ENCODE measurements around the gene CYP4B1.

The CYP4B1 gene

DNA sequence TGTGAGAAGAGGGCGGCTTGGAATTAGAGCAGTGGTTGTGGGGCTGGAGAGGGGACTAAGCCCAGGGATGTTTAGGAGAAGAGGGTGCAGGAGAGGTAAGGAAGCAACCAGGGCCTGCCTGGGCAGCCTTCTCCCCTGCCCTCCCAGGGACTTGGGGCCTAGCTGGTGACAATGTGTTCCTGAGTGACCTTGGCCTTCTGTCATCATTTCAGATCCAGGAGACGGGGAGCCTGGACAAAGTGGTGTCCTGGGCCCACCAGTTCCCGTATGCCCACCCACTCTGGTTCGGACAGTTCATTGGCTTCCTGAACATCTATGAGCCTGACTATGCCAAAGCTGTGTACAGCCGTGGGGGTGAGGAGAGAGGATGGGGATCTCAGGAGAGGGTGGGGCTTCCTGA is 11.8 kb downstream of the CYP4B1 start:
- no peak for TF ChIP-seq ZNF571 (tag by site-specific recombination; IDR thresholded peaks at IDR 0.05)
- TF ChIP-seq, protein P1, sequence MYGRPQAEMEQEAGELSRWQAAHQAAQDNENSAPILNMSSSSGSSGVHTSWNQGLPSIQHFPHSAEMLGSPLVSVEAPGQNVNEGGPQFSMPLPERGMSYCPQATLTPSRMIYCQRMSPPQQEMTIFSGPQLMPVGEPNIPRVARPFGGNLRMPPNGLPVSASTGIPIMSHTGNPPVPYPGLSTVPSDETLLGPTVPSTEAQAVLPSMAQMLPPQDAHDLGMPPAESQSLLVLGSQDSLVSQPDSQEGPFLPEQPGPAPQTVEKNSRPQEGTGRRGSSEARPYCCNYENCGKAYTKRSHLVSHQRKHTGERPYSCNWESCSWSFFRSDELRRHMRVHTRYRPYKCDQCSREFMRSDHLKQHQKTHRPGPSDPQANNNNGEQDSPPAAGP (tag by site-specific recombination; IDR thresholded peaks at IDR 0.05) = no peak
- TF ChIP-seq ZNF830 (tag by site-specific recombination; IDR thresholded peaks at IDR 0.05; ENCODE audit: low read depth) = no peak
- Histone ChIP-seq H3K36me3 (ENCODE audit: control insufficient read depth in 2 of 2, insufficient read depth in 1 of 2, low read length in 2 of 2) (no peaks in the 10 kb centered on the region), H3K9me3 (ENCODE audit: control insufficient read depth, insufficient read depth, low read depth, low read length) (no peaks in the 10 kb centered on the region), H3K4me3 (ENCODE audit: low read depth, low read length) (no peak overlapping the region), H3K4me1 (ENCODE audit: control insufficient read depth, insufficient read depth, low read length) (no peaks in the 10 kb centered on the region), H3K27ac (ENCODE audit: extremely low read depth, low read depth, low read length) (no peak overlapping the region)
- CTCF ChIA-PET = no interaction called here
- POLR2A ChIA-PET = no interaction called here

DNA sequence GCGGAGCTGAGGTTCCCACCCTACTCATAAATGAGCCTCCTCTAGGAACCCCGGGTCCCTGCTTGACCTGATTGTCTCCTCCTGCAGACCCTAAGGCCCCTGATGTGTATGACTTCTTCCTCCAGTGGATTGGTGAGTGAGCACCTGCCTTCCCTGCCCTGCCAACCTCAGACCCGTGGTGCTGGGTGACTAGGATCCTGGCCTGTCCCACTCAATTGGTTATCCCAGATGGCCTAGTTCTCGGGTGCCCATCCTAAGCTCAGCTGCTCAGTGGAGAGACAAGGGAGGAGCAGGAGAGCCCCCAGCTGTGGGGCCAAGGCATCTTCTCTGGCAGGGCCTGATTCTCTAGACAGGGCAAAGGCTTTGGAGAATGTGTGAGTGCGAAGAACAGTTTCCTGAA is 12.2 kb downstream of the CYP4B1 start:
- POLR2A ChIA-PET = no interaction called here
- no peaks in the 10 kb centered on the region for H3K36me3 ChIP-seq (ENCODE audit: control insufficient read depth in 2 of 2, insufficient read depth in 1 of 2, low read length in 2 of 2)
- H3K4me1 ChIP-seq (ENCODE audit: control insufficient read depth, insufficient read depth, low read length) = no peaks in the 10 kb centered on the region
- H3K9me3 ChIP-seq (ENCODE audit: control insufficient read depth, insufficient read depth, low read depth, low read length) = no peaks in the 10 kb centered on the region
- no peak overlapping the region for H3K4me3 ChIP-seq (ENCODE audit: low read depth, low read length)
- H3K27ac ChIP-seq (ENCODE audit: extremely low read depth, low read depth, low read length) = no peak overlapping the region
- CTCF ChIA-PET = no interaction called here
- TF ChIP-seq, protein P2, sequence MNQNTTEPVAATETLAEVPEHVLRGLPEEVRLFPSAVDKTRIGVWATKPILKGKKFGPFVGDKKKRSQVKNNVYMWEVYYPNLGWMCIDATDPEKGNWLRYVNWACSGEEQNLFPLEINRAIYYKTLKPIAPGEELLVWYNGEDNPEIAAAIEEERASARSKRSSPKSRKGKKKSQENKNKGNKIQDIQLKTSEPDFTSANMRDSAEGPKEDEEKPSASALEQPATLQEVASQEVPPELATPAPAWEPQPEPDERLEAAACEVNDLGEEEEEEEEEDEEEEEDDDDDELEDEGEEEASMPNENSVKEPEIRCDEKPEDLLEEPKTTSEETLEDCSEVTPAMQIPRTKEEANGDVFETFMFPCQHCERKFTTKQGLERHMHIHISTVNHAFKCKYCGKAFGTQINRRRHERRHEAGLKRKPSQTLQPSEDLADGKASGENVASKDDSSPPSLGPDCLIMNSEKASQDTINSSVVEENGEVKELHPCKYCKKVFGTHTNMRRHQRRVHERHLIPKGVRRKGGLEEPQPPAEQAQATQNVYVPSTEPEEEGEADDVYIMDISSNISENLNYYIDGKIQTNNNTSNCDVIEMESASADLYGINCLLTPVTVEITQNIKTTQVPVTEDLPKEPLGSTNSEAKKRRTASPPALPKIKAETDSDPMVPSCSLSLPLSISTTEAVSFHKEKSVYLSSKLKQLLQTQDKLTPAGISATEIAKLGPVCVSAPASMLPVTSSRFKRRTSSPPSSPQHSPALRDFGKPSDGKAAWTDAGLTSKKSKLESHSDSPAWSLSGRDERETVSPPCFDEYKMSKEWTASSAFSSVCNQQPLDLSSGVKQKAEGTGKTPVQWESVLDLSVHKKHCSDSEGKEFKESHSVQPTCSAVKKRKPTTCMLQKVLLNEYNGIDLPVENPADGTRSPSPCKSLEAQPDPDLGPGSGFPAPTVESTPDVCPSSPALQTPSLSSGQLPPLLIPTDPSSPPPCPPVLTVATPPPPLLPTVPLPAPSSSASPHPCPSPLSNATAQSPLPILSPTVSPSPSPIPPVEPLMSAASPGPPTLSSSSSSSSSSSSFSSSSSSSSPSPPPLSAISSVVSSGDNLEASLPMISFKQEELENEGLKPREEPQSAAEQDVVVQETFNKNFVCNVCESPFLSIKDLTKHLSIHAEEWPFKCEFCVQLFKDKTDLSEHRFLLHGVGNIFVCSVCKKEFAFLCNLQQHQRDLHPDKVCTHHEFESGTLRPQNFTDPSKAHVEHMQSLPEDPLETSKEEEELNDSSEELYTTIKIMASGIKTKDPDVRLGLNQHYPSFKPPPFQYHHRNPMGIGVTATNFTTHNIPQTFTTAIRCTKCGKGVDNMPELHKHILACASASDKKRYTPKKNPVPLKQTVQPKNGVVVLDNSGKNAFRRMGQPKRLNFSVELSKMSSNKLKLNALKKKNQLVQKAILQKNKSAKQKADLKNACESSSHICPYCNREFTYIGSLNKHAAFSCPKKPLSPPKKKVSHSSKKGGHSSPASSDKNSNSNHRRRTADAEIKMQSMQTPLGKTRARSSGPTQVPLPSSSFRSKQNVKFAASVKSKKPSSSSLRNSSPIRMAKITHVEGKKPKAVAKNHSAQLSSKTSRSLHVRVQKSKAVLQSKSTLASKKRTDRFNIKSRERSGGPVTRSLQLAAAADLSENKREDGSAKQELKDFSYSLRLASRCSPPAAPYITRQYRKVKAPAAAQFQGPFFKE (tag by site-specific recombination; IDR thresholded peaks at IDR 0.05; ENCODE audit: borderline replicate concordance) = no peak
- TF ChIP-seq OVOL3 (tag by site-specific recombination; IDR thresholded peaks at IDR 0.05) (no peak), ZNF112 (tag by site-specific recombination; IDR thresholded peaks at IDR 0.05) (no peak), ZNF624 (tag by site-specific recombination; IDR thresholded peaks at IDR 0.05) (no peak), ZNF549 (tag by site-specific recombination; IDR thresholded peaks at IDR 0.05) (no peak), KLF7 (tag by site-specific recombination; IDR thresholded peaks at IDR 0.05; ENCODE audit: borderline replicate concordance) (no peak), MYNN (tag by site-specific recombination; IDR thresholded peaks at IDR 0.05; ENCODE audit: borderline replicate concordance) (no peak), SP3 (tag by site-specific recombination; IDR thresholded peaks at IDR 0.05) (no peak), ZNF610 (tag by site-specific recombination; IDR thresholded peaks at IDR 0.05; ENCODE audit: borderline replicate concordance) (no peak), ZNF843 (tag by site-specific recombination; IDR thresholded peaks at IDR 0.05) (no peak), HOXC10 (CRISPR knock-in tag; IDR thresholded peaks at IDR 0.05) (no peak), RBAK (tag by site-specific recombination; IDR thresholded peaks at IDR 0.05) (no peak), ZNF174 (tag by site-specific recombination; IDR thresholded peaks at IDR 0.05) (no peak), ZNF302 (tag by site-specific recombination; IDR thresholded peaks at IDR 0.05; ENCODE audit: low read depth) (no peak), ZNF133 (tag by site-specific recombination; IDR thresholded peaks at IDR 0.05) (no peak)
- TF ChIP-seq, protein P3, sequence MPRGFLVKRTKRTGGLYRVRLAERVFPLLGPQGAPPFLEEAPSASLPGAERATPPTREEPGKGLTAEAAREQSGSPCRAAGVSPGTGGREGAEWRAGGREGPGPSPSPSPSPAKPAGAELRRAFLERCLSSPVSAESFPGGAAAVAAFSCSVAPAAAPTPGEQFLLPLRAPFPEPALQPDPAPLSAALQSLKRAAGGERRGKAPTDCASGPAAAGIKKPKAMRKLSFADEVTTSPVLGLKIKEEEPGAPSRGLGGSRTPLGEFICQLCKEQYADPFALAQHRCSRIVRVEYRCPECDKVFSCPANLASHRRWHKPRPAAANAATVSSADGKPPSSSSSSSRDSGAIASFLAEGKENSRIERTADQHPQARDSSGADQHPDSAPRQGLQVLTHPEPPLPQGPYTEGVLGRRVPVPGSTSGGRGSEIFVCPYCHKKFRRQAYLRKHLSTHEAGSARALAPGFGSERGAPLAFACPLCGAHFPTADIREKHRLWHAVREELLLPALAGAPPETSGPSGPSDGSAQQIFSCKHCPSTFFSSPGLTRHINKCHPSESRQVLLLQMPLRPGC (tag by site-specific recombination; IDR thresholded peaks at IDR 0.05) = no peak
- TF ChIP-seq, protein P4, sequence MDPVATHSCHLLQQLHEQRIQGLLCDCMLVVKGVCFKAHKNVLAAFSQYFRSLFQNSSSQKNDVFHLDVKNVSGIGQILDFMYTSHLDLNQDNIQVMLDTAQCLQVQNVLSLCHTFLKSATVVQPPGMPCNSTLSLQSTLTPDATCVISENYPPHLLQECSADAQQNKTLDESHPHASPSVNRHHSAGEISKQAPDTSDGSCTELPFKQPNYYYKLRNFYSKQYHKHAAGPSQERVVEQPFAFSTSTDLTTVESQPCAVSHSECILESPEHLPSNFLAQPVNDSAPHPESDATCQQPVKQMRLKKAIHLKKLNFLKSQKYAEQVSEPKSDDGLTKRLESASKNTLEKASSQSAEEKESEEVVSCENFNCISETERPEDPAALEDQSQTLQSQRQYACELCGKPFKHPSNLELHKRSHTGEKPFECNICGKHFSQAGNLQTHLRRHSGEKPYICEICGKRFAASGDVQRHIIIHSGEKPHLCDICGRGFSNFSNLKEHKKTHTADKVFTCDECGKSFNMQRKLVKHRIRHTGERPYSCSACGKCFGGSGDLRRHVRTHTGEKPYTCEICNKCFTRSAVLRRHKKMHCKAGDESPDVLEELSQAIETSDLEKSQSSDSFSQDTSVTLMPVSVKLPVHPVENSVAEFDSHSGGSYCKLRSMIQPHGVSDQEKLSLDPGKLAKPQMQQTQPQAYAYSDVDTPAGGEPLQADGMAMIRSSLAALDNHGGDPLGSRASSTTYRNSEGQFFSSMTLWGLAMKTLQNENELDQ (tag by site-specific recombination; IDR thresholded peaks at IDR 0.05; ENCODE audit: low read depth) = no peak
- TF ChIP-seq, protein P1 (tag by site-specific recombination; IDR thresholded peaks at IDR 0.05) = no peak
- TF ChIP-seq, protein P5, sequence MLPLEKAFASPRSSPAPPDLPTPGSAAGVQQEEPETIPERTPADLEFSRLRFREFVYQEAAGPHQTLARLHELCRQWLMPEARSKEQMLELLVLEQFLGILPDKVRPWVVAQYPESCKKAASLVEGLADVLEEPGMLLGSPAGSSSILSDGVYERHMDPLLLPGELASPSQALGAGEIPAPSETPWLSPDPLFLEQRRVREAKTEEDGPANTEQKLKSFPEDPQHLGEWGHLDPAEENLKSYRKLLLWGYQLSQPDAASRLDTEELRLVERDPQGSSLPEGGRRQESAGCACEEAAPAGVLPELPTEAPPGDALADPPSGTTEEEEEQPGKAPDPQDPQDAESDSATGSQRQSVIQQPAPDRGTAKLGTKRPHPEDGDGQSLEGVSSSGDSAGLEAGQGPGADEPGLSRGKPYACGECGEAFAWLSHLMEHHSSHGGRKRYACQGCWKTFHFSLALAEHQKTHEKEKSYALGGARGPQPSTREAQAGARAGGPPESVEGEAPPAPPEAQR (tag by site-specific recombination; IDR thresholded peaks at IDR 0.05) = no peak

Measured in HEK293 (cell line).